ENCODE results near the gene POLR1B.

Gene POLR1B

GRCh38 chr2:112626604-112627059, 84.4 kb downstream of the POLR1B start:
- TF ChIP-seq, protein P1, sequence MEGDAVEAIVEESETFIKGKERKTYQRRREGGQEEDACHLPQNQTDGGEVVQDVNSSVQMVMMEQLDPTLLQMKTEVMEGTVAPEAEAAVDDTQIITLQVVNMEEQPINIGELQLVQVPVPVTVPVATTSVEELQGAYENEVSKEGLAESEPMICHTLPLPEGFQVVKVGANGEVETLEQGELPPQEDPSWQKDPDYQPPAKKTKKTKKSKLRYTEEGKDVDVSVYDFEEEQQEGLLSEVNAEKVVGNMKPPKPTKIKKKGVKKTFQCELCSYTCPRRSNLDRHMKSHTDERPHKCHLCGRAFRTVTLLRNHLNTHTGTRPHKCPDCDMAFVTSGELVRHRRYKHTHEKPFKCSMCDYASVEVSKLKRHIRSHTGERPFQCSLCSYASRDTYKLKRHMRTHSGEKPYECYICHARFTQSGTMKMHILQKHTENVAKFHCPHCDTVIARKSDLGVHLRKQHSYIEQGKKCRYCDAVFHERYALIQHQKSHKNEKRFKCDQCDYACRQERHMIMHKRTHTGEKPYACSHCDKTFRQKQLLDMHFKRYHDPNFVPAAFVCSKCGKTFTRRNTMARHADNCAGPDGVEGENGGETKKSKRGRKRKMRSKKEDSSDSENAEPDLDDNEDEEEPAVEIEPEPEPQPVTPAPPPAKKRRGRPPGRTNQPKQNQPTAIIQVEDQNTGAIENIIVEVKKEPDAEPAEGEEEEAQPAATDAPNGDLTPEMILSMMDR (IDR thresholded peaks at IDR 0.05) = peak; percentile 91

All from LNCAP (cell line).